Mucosa of descending colon (tissue), 3 donors: ENCODE data around the gene CDH6. TPM values are rescaled to one million over a fixed set of nuclear protein-coding genes. Genes with fewer than 3 reads are reported as not detected.

Experiments
- ATAC-seq: fragments of 200-7000 bp; cut with Tn5 transposase; one replicate; pipeline ENCODE4 v1.9.1; 2020; ENCODE audit warnings: mild to moderate bottlenecking, moderate library complexity
- DNase-seq, 3 donors: peaks; one replicate each; pipeline ENCODE4 v3.0.0-alpha.2; 2020
- H3K36me3 ChIP-seq: fragments of 200-600 bp; one replicate; pipeline ENCODE4 v1.8.0; 2021; ENCODE audit warnings: low read depth, mild to moderate bottlenecking
- H3K4me1 ChIP-seq: fragments of 200-600 bp; one replicate; pipeline ENCODE4 v1.8.0; 2021; ENCODE audit warnings: low read depth, mild to moderate bottlenecking
- H3K4me3 ChIP-seq: fragments of 200-600 bp; one replicate; pipeline ENCODE4 v1.8.0; 2021; ENCODE audit warnings: mild to moderate bottlenecking
- H3K9me3 ChIP-seq: fragments of 200-600 bp; one replicate; pipeline ENCODE4 v1.8.0; 2021; ENCODE audit warnings: mild to moderate bottlenecking
- CTCF ChIP-seq: fragments of 200-600 bp; IDR thresholded peaks from one replicate; pipeline ENCODE4 v1.8.0; 2022; ENCODE audit warnings: antibody characterized with exemption, mild to moderate bottlenecking
- intact Hi-C, 2 donors: fragments of 100-400 bp; cut with DNase I in 1 of 2; cut with micrococcal nuclease in 1 of 2; formaldehyde crosslinking; loops; one replicate each; pipeline versions ENCODE4 v1.11.0 to v1.11.1; 2022; cut with DNase I, micrococcal nuclease
- total RNA-seq, 3 donors: library from RNA; stranded (reverse); fragmentation: NEBNext Ultra II Directional in 2 of 3; extraction: Animal tissue kit (Norgen Biotek cat#: 25700) in 2 of 3; gene quantifications; one replicate each; pipeline versions ENCODE4 v1.2.1 to v1.2.4, GENCODE V29; 2021 to 2023
- donor health status: DM: no; HTN: no; CAD: no; lungs with moderate emphysema.
- donor health status: DM: no; HTN: no; CAD: no.
- donor health status: DM: no; HTN: yes; CAD: no.

CDH6 gene
- total RNA-seq, 3 donors from 2014 or later, result 0.81 to 3.2 (median 1.2) TPM

- H3K4me3 ChIP-seq, result no peak overlapping the region
- no peaks in the 10 kb centered on the region for H3K36me3 ChIP-seq
- H3K9me3 ChIP-seq, result no peaks in the 10 kb centered on the region
- TF ChIP-seq CTCF, result no peak
- no peak for DNase-seq
- no peak for ATAC-seq
- intact Hi-C loops, result no loop called here
- peaks cover 14% of the 10 kb centered on the region for H3K4me1 ChIP-seq
Measured at GRCh38 chr5:31192442-31192841, 1.0 kb upstream of the CDH6 start.

DNA sequence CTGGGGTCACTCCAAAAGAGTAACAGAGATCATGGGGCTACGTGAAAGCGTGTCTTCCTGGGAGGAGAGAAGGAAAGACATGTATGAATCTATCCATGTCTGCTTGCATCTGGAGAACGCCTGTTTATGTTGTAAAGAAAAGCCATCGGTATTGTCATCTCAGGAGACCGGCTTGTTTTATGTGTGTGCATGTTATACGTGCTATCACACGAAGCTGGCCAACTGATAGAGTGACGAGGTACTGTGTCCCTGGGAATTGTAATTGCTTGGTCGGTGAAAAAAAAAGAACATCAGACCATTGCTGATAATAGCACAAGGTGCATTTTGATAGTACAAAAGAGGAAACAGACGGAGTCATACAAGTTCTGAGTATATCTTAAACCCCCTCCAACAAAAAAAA is 370 bp upstream of the CDH6 start:
- no peak for TF ChIP-seq CTCF

GRCh38 chr5:31194468-31194813 is 955 bp downstream of the CDH6 start:
- Histone ChIP-seq H3K4me1 (peaks cover 14% of the 10 kb centered on the region), H3K36me3 (no peaks in the 10 kb centered on the region), H3K9me3 (no peaks in the 10 kb centered on the region), H3K4me3 (no peak overlapping the region)
- TF ChIP-seq CTCF, result no peak
- ATAC-seq, result peak; percentile 53
- intact Hi-C loops, result no loop called here
- no peak for DNase-seq

More for the DNA sequence above, 370 bp upstream of the CDH6 start:
- ATAC-seq, result no peak
- H3K9me3 ChIP-seq, result no peaks in the 10 kb centered on the region
- H3K36me3 ChIP-seq, result no peaks in the 10 kb centered on the region
- no peak for DNase-seq
- H3K4me3 ChIP-seq, result no peak overlapping the region
- H3K4me1 ChIP-seq, result peaks cover 14% of the 10 kb centered on the region
- intact Hi-C loops, result no loop called here

- H3K4me3 ChIP-seq, result no peak overlapping the region
- peak; percentile 73 for ATAC-seq
- DNase-seq, result no peak
- no peaks in the 10 kb centered on the region for H3K36me3 ChIP-seq
- H3K9me3 ChIP-seq, result no peaks in the 10 kb centered on the region
- no peak for TF ChIP-seq CTCF
- intact Hi-C loops, result no loop called here
- peaks cover 14% of the 10 kb centered on the region for H3K4me1 ChIP-seq
Measured at GRCh38 chr5:31194892-31195555, 1.5 kb downstream of the CDH6 start.

GRCh38 chr5:31196309-31196708 is 2.8 kb downstream of the CDH6 start:
- no peak for TF ChIP-seq CTCF
- no peaks in the 10 kb centered on the region for H3K9me3 ChIP-seq
- H3K4me1 ChIP-seq, result peaks cover 14% of the 10 kb centered on the region
- intact Hi-C loops, result no loop called here
- DNase-seq, result no peak
- no peak for ATAC-seq
- H3K36me3 ChIP-seq, result no peaks in the 10 kb centered on the region
- no peak overlapping the region for H3K4me3 ChIP-seq

DNA sequence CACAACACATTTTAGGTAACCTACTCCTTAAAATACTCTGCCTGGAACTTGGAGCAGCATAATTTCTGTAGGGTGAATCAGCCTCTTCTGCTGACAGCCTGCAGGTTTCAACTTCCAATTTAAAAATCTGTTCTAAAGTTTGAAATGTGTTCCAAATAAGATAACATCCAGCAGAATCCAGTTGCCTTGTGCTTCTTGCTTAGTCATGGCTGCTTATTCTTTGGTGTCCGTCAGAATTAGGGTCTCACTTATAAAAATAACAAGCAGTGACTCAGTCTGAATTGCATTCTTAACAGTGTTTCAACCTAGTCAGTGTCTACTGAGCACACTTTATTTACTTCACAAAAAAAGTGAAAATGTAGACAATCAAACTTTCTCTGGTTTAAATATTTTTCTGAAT is 3.7 kb downstream of the CDH6 start:
- intact Hi-C loops, result no loop called here
- ATAC-seq, result no peak
- H3K9me3 ChIP-seq, result no peaks in the 10 kb centered on the region
- peaks cover 14% of the 10 kb centered on the region for H3K4me1 ChIP-seq
- no peak for DNase-seq
- TF ChIP-seq CTCF, result no peak
- no peaks in the 10 kb centered on the region for H3K36me3 ChIP-seq
- H3K4me3 ChIP-seq, result no peak overlapping the region
